Ishikawa (cell line): ENCODE measurements around the gene DCAF6.

Experiments
- CEBPB ChIP-seq: IDR thresholded peaks from 2 replicates; pipeline ENCODE4 v1.6.1; 2012
- CREB1 ChIP-seq: IDR thresholded peaks from 2 replicates; pipeline ENCODE4 v1.6.1; 2012; ENCODE audit warnings: low read depth
- EGR1 ChIP-seq: IDR thresholded peaks from 2 replicates; pipeline ENCODE4 v1.6.1; 2012
- EP300 ChIP-seq: IDR thresholded peaks from 2 replicates; pipeline ENCODE4 v1.6.1; 2012; ENCODE audit warnings: borderline replicate concordance
- FOXM1 ChIP-seq: IDR thresholded peaks from 2 replicates; pipeline ENCODE4 v1.6.1; 2012; ENCODE audit warnings: low read depth, borderline replicate concordance
- NFIC ChIP-seq: IDR thresholded peaks from 2 replicates; pipeline ENCODE4 v1.6.1; 2012
- RAD21 ChIP-seq: IDR thresholded peaks from 2 replicates; pipeline ENCODE4 v1.6.1; 2012; ENCODE audit warnings: low read depth
- TAF1 ChIP-seq: IDR thresholded peaks from 2 replicates; pipeline ENCODE4 v1.6.1; 2012; ENCODE audit warnings: low read depth, mild to moderate bottlenecking
- TCF12 ChIP-seq: IDR thresholded peaks from 2 replicates; pipeline ENCODE4 v1.6.1; 2012; ENCODE audit warnings: low read depth
- TEAD4 ChIP-seq: IDR thresholded peaks from 2 replicates; pipeline ENCODE4 v1.6.1; 2012
- YY1 ChIP-seq: IDR thresholded peaks from 2 replicates; pipeline ENCODE4 v1.6.1; 2012; ENCODE audit warnings: low read depth
- ZBTB7A ChIP-seq: IDR thresholded peaks from 2 replicates; pipeline ENCODE4 v1.6.1; 2012; ENCODE audit warnings: low read depth
- TF ChIP-seq, protein P1 (sequence below): IDR thresholded peaks from 2 replicates; pipeline ENCODE4 v1.6.1; 2012
- TF ChIP-seq, protein P2 (sequence below): IDR thresholded peaks from 2 replicates; pipeline ENCODE4 v1.6.1; 2012
- TF ChIP-seq, protein P3 (sequence below): IDR thresholded peaks from 2 replicates; pipeline ENCODE4 v1.6.1; 2012; ENCODE audit warnings: low read depth, mild to moderate bottlenecking

The DCAF6 gene

DNA sequence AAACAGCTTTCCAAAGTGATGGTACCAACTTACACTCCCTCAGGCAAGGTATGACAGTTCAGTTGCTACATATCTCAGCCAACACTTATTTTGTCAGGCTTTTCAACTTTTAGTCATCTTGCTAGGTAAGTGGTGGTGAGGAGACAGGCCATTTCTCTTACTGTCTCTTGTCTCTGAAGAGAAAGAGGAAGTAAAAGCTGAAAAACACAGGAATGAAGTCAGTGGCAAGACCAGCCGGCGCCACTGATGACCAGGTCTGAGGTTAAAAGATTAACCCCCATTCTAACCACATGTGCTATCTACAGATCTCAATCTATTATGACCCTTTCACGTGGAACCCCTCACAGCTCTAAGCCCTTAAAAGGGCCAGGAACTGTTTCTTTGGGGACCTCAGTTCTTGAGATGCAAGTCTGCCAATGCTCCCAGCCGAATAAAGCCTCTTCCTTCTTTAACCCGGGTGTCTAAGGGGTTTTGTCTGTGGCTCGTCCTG, 26.7 kb upstream of the DCAF6 start:
- no peak for TF ChIP-seq TEAD4
- TF ChIP-seq, protein P1, sequence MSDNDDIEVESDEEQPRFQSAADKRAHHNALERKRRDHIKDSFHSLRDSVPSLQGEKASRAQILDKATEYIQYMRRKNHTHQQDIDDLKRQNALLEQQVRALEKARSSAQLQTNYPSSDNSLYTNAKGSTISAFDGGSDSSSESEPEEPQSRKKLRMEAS, result no peak
- TF ChIP-seq, protein P2, sequence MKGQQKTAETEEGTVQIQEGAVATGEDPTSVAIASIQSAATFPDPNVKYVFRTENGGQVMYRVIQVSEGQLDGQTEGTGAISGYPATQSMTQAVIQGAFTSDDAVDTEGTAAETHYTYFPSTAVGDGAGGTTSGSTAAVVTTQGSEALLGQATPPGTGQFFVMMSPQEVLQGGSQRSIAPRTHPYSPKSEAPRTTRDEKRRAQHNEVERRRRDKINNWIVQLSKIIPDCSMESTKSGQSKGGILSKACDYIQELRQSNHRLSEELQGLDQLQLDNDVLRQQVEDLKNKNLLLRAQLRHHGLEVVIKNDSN, result no peak
- no peak for TF ChIP-seq ZBTB7A
- TF ChIP-seq CREB1, result no peak
- TF ChIP-seq CEBPB, result no peak
- no peak for TF ChIP-seq NFIC
- no peak for TF ChIP-seq RAD21
- TF ChIP-seq YY1, result no peak
- TF ChIP-seq EP300, result no peak
- no peak for TF ChIP-seq TAF1
- no peak for TF ChIP-seq FOXM1
- TF ChIP-seq, protein P3, sequence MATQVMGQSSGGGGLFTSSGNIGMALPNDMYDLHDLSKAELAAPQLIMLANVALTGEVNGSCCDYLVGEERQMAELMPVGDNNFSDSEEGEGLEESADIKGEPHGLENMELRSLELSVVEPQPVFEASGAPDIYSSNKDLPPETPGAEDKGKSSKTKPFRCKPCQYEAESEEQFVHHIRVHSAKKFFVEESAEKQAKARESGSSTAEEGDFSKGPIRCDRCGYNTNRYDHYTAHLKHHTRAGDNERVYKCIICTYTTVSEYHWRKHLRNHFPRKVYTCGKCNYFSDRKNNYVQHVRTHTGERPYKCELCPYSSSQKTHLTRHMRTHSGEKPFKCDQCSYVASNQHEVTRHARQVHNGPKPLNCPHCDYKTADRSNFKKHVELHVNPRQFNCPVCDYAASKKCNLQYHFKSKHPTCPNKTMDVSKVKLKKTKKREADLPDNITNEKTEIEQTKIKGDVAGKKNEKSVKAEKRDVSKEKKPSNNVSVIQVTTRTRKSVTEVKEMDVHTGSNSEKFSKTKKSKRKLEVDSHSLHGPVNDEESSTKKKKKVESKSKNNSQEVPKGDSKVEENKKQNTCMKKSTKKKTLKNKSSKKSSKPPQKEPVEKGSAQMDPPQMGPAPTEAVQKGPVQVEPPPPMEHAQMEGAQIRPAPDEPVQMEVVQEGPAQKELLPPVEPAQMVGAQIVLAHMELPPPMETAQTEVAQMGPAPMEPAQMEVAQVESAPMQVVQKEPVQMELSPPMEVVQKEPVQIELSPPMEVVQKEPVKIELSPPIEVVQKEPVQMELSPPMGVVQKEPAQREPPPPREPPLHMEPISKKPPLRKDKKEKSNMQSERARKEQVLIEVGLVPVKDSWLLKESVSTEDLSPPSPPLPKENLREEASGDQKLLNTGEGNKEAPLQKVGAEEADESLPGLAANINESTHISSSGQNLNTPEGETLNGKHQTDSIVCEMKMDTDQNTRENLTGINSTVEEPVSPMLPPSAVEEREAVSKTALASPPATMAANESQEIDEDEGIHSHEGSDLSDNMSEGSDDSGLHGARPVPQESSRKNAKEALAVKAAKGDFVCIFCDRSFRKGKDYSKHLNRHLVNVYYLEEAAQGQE, result no peak
- no peak for TF ChIP-seq EGR1

DNA sequence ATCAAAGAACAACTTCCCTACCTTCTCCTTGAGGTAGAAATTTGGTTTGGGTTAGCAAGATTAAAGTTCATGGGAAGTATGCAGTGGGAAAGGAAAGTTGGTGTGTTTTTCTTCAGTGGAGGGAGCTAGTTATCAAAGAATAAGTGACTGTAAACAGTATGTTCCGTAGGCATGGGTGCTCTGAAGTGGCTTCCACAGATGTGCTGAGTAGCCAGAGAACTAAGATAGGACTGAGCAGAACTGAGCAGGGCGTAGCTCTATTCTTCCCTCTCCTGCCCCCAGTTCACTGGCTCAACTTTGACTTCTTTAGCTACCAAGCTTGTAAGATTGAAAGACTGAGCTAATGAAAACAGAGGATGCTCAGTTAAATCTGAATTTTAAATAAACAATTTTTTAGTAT, 26.0 kb upstream of the DCAF6 start:
- TF ChIP-seq FOXM1, result no peak
- TF ChIP-seq TEAD4, result no peak
- TF ChIP-seq RAD21, result no peak
- TF ChIP-seq CEBPB, result no peak
- no peak for TF ChIP-seq EP300
- TF ChIP-seq, protein P1, result no peak
- no peak for TF ChIP-seq YY1
- TF ChIP-seq ZBTB7A, result no peak
- TF ChIP-seq, protein P2, result no peak
- no peak for TF ChIP-seq TAF1
- TF ChIP-seq, protein P3, result no peak
- TF ChIP-seq CREB1, result no peak
- no peak for TF ChIP-seq TCF12
- TF ChIP-seq NFIC, result no peak
- no peak for TF ChIP-seq EGR1

DNA sequence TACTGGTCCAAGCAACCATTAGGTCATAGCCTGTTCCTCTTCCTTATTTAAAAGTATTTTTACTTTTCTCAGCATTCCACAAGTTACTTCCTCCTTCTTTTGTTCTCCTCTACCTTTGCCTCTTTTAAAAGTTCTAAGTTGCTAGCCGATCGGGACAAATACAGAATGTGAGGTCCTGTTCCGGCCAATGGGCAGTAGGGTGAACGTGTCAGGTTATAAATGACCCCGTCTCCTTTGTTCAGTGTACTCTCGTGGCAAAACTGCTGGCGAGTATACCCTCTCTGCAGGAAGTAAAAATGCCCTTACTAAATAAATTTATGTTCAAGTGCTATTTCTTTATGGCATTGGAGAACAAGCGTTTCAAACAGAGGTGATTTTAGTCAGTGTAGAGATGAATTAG, 25.1 kb upstream of the DCAF6 start:
- TF ChIP-seq, protein P3, result no peak
- TF ChIP-seq CREB1 (no peak), EP300 (no peak), ZBTB7A (no peak), NFIC (no peak), CEBPB (no peak), TEAD4 (no peak), FOXM1 (no peak)
- TF ChIP-seq, protein P1, result no peak

DNA sequence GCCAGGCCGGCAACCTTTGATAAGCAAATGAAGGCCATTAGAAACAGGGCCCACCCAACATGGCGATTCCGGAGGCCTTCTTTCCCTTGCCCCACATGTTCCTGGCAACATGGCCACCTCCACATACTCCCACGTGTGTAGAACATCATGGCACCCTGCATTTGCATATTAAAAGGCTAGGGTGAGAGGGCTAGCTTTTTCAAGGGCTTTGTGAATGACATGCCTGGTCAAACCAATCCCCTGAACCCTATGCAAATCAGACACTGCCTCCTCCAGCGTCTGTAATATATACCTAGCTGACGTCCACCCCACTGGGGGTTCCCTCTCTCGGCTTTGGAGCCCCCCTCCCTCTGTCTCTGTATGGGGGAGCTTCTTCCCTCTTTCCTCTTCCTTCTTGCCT, 24.2 kb upstream of the DCAF6 start:
- no peak for TF ChIP-seq NFIC
- TF ChIP-seq TEAD4, result no peak
- TF ChIP-seq CREB1, result no peak
- TF ChIP-seq FOXM1, result no peak
- no peak for TF ChIP-seq RAD21
- no peak for TF ChIP-seq ZBTB7A
- TF ChIP-seq, protein P3, result no peak
- no peak for TF ChIP-seq EP300
- no peak for TF ChIP-seq CEBPB
